T-helper 9 cell (primary cell): ENCODE measurements around the gene ERICH6B.
"Not testable (repeated sequence)": the region's sequence is repeated elsewhere in the genome, so short reads cannot be mapped to it uniquely, and the experiment has no call there.

Experiments used
- DNase-seq: peaks from one replicate; pipeline ENCODE4 v3.0.0-alpha.2; 2020
- total RNA-seq, 2 donors: gene quantifications; one replicate each; lab custom pipeline; 2026; lab: John Stamatoyannopoulos, UW

ERICH6B gene
- 0 reads per million in 2 donors for total RNA-seq

GRCh38 chr13:45615501-45616101 is at the start of gene ERICH6B:
Gene ERICH6B (minus strand): TSS chr13:45615739. CDS start chr13:45597005, 18,734 bp downstream.
- DNase-seq, result no peak

- DNase-seq, result not testable (repeated sequence)
Measured at GRCh38 chr13:45662903-45663302, 47.4 kb upstream of the ERICH6B start.

GRCh38 chr13:45662162-45662561 is 46.6 kb upstream of the ERICH6B start:
- DNase-seq, result no peak

DNA sequence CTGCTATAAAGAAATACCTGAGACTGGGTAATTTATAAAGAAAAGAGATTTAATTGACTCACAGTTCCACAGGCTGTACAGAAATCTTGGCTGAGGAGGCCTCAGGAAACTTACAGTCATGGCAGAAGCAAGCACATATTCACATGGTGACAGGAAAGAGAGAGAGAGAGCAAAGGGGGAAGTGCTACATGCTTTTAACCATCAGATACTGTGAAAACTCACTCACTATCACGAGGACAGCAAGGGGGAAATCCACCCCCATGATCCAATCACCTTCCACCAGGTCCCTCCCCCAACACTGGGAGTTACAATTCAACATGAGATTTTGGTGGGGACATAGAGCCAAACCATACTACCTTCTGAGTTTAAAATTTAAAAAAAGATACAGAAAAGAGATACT is 44.9 kb upstream of the ERICH6B start:
- not testable (repeated sequence) for DNase-seq

DNA sequence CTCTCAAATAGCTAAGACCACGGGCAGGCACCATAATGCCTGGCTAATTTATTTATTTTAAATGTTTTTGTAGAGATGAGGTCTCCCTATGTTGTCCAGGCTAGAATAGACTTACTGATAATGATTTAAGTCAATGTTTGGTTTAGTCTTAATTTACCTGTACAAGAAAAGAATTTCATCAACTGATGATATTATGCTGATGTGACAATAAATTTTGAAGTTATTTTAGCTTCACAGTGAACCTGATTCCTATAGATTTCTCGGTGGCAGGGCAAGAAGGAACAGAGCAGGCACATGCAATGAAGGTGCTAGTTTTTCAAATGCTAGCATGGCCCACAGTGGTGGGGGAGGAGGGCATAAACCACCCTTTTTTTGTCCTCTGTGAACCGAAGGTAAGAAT is 44.0 kb upstream of the ERICH6B start:
- DNase-seq, result no peak

- no peak for DNase-seq
Measured at GRCh38 chr13:45658586-45659235, 43.2 kb upstream of the ERICH6B start.

DNA sequence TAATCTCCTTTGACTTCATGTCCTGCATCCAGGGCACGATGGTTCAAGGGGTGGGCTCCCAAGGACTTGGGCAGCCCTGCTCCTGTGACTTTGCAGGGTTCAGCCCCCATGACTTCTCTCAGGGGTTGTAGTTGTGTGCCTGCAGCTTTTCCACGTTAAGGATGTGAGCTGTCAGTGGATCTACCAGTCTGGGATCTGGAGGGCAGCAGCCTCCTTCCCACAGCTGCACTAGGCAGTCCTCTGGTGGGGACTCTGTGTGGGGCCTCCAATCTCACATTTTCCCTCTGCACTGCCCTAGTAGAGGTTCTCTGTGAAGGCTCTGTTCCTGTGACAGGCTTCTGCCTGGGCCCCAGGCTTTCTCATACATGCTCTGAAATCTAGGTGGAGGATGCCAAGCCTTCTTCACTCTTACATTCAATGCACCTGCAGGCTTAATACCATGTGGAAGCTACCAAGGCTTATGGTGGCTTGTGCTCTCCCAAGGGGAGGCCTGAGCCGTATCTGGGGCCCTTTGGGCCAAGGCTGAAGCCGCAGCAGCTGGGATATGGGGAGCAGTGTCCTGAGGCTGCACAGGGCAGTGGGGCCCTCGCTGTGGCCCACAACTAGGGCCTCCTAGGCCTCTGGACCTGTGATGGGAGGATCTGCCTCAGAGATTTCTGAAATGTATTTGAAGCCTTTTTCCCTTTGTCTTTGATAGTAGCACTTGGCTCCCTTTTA is 39.3 kb upstream of the ERICH6B start:
- no peak for DNase-seq

DNA sequence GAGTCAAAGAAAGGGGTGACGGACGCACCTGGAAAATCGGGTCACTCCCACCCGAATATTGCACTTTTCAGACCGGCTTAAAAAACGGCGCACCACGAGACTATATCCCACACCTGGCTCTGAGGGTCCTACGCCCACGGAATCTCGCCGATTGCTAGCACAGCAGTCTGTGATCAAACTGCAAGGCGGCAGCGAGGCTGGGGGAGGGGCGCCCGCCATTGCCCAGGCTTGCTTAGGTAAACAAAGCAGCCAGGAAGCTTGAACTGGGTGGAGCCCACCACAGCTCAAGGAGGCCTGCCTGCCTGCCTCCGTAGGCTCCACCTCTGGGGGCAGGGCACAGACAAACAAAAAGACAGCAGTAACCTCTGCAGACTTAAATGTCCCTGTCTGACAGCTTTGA is 29.7 kb upstream of the ERICH6B start:
- not testable (repeated sequence) for DNase-seq

- not testable (repeated sequence) for DNase-seq
Measured at GRCh38 chr13:45642159-45642558, 26.6 kb upstream of the ERICH6B start.

GRCh38 chr13:45635291-45635690 is 19.8 kb upstream of the ERICH6B start:
- not testable (repeated sequence) for DNase-seq

DNA sequence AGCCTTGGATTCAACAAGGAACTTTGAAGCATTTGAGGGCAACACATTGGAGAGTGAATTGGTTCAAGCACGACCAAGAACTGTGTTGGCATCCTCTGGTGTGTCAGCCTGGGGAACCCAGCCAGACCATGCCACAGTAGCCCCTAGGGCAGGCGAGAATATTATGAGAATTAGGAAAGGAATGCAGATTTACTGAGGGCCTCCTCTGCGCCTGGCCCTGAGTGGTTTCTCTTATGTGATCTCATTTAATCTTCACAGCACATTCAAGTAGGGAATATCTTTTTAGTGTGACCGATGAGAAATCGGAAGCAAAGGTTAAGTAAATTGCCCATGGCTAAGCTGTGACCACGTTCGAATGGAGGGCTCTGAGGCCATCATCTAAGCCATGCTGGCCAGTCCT is 15.3 kb upstream of the ERICH6B start:
- DNase-seq, result no peak

GRCh38 chr13:45629940-45630339 is 14.4 kb upstream of the ERICH6B start:
- DNase-seq, result no peak

DNA sequence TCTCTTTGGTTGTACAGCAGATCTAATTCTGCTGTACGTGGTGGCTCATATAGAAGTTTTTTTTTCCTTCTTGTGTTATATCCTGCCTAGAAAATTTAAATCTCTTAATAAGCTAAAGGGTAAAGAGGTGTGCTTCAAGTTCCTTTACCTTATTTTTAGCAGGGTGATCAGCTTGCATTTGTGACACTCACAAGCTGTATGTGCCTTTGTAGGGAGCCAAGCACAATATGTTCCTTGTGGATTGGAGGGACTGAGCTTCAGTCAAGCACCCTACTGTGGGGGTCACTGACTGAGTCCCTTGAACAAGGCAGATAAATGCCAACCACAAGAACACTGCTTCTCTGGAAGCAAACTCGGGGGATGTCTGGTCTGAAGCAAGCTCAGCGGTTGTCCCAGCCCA is 12.6 kb upstream of the ERICH6B start:
- no peak for DNase-seq

- DNase-seq, result no peak
Measured at GRCh38 chr13:45627656-45628055, 12.1 kb upstream of the ERICH6B start.

- DNase-seq, result no peak
Measured at GRCh38 chr13:45626731-45627374, 11.3 kb upstream of the ERICH6B start.

DNA sequence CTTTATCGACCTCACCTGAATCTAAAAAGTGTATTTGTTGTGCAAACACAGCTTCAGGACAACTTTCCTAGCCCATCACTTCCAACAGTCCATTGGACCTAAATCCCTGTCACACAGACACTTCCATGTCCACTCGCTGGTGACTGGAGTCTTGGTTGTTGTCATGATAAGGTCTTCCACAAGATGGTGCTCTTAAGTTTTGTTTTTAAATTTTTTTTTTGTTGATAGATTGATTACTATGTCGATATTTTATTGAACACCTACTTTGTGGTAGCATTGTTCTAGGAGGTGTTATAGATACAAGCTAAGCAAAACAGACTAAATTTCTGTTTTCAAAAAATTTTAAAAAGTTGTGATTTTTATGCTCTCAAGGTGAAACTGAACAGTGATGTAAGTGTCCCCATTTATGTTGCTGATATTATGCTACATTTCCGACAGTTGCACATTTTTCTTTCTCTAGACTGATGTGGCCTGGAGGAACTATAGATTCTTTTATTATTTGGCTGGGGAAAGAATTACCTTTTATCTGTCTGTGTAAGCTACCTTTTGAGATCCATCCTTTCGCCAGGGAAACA is 8.1 kb upstream of the ERICH6B start:
- no peak for DNase-seq

DNA sequence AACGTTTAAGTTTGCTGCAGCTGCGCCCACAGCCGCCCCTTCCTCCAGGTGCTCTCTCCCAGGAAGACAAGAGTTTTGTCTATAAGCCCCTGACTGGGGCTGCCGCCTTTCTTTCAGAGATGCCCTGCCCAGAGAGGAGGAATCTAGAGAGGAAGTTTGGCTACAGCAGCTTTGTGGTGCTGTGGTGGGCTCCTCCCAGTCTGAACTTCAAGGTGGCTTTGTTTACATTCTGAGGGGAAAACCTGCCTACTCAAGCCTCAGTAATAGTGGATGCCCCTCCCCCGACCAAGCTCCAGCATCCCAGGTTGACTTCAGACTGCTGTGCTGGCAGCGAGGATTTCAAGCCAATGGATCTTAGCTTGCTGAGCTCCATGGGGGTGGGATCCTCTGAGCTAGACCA is 6.4 kb upstream of the ERICH6B start:
- no peak for DNase-seq

DNA sequence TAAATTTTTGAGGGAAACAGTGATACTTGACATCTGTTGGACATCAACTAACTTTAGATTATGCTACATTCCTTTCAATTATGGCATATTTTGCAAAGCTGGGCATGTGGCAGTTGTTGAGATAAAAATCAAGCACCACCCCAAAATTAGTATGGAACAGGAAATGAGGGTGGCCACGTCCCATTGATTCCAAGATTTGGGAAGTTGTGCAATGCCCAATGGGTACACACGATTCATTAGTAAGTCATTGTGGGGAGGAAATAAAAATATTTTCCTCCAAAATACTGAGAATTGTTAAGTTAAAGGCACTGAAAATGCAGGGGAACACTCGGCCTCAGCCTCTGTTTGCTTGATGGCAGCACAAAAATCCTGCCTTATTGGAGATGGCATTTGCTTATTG is 7.6 kb downstream of the ERICH6B start:
- DNase-seq, result no peak

DNA sequence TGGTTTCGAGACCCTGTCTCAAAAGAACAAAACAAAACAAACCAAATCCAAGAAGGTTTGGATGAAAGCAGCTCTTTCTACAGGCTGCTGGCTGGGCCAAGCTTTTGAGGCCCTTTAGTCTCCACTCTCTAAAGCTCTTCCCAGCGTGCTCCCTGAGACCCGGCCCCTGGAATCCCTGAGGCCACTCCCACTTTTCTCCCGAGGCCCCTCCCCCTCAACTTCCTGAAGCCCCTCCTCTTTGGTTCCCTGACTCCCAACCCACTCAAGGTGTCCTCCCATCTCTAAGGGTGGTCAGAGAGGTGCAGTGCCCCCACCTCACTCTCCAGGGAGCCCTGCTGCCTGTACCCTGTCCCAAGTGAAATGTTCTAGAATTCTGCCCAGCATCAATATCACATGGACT is 10.6 kb downstream of the ERICH6B start:
- no peak for DNase-seq

GRCh38 chr13:45603338-45603737 is 12.2 kb downstream of the ERICH6B start:
- no peak for DNase-seq

DNA sequence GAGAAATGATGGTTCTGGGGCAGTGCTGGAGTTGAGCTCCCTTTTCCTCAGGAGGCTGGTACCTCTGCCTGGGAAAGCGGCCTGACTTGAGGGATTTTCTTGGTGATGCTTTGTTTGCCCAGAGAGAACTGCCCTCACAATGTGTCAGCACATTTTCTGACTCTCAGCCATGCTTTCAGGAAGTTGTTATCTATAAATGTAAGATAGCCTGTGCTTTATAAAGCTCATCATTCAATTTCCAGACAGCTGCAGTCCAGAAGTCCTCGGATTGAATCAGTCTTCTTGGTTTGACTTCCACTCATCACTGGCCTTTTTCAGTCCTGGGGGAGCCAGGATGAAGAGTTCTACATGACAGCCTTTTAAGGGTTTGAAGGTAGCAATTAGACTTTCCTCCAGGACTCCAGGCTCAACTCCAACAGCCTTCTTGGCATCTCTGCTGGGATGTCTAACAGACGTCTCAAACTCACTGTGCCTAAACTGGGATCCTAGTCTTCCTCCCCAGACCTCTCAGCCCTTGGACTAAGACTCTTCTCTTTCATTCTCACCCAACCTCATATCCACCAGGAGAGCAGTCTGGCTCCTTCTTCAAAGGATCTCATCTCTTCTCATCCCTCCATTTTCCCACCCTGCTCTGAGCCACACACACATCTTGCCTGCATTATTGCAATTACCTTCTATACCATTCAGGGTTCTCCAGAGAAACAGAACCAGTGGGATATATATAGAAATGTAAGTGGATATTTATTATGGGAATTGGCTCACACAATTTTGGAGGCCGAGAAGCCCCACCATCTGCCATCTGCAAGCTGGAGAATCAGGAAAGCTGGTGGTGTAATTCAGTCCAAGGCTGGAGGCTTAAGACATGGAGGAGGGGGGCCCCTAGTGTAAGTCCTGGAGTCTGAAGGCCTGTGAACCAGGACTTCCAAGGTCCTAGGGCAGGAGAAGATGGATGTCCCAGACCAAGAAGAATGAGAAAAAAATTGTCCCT is 13.1 kb downstream of the ERICH6B start:
- DNase-seq, result no peak

DNA sequence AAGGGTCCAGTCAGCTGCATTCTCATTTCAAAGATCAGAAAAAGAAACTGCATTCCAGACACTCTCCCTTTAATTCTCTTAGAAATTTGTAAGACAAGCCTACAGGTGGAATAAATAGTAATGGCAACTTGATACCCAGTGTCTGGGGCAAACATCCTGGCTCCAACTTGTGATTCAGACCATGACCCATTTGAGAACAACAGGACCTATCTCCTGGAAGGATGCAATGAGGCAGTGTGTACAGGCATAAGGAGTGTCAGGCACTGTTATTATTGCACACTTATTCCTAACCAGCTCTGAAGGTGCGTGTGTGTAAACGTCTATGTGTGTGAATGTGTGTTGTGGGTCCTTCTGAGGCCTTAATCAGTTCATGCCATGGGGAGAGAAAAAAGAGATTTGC is 13.9 kb downstream of the ERICH6B start:
- no peak for DNase-seq
